Colonic mucosa (tissue), 4 donors: Measurements from ENCODE around the gene MYH11. TPM values are rescaled to one million over a fixed set of nuclear protein-coding genes. Genes with fewer than 3 reads are reported as not detected.

ENCODE experiments used
- DNase-seq: peaks from one replicate; pipeline ENCODE4 v3.0.0-alpha.2; 2020
- H3K27ac ChIP-seq: fragments of 200-600 bp; one replicate; pipeline ENCODE4 v1.8.0; 2021
- H3K27me3 ChIP-seq: fragments of 200-600 bp; one replicate; pipeline ENCODE4 v1.8.0; 2021
- H3K36me3 ChIP-seq: fragments of 200-600 bp; one replicate; pipeline ENCODE4 v1.8.0; 2021
- H3K4me1 ChIP-seq: fragments of 200-600 bp; one replicate; pipeline ENCODE4 v1.8.0; 2021; ENCODE audit warnings: mild to moderate bottlenecking
- H3K4me3 ChIP-seq: fragments of 200-600 bp; one replicate; pipeline ENCODE4 v1.8.0; 2021
- H3K9ac ChIP-seq, 2 donors: one replicate each; pipeline ENCODE4 v1.7.0; 2013; ENCODE audit warnings: control low read depth in 2 of 2, low read depth in 2 of 2, low read length in 2 of 2
- H3K9me3 ChIP-seq: fragments of 200-600 bp; one replicate; pipeline ENCODE4 v1.8.0; 2021
- intact Hi-C: fragments of 100-400 bp; cut with DNase I; formaldehyde crosslinking; loops from one replicate; pipeline ENCODE4 v1.14.1; 2022
- total RNA-seq, 2 donors: library from RNA; stranded (reverse); fragmentation: NEBNext Ultra II Directional in 1 of 2; extraction: Animal tissue kit (Norgen Biotek cat#: 25700) in 1 of 2; gene quantifications; one replicate each; pipeline ENCODE4 v1.2.1, GENCODE V29; 2021
- TF ChIP-seq, protein P1 (sequence below): fragments of 200-600 bp; IDR thresholded peaks from one replicate; pipeline ENCODE4 v1.8.0; 2022; ENCODE audit warnings: antibody characterized with exemption, mild to moderate bottlenecking
- donor health status: healthy.
- donor health status: DM: no; HTN: no; CAD: no.
- donor health status: DM: no; HTN: no; CAD: no.

Gene MYH11
- total RNA-seq, 2 donors from 2014 or later, result 30.0 to 770 TPM

DNA sequence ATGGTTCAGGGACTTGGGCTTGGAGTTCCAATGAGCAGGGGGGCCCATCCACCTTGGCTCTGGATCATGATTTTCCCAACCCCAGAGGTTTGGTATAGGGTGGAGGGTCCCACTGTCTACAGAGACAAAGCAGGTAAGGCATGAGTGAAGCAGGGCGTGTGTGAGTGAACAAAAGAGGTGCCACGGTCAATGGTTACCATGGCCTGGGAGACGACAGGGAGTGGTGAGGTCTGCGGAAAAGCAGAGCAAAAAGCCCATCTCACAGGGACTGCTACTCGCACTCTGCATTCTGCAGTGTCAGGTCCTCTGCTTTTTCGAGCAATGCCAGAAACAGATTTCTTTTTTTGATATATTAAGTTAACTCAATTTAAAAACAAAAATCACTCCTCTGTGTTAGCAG, 24.6 kb downstream of the MYH11 start:
- no peaks in the 10 kb centered on the region for H3K4me1 ChIP-seq
- no peak overlapping the region for H3K9ac ChIP-seq
- no peak overlapping the region for H3K4me3 ChIP-seq
- no peaks in the 10 kb centered on the region for H3K36me3 ChIP-seq
- no peaks in the 10 kb centered on the region for H3K9me3 ChIP-seq
- intact Hi-C loops, result no loop called here
- TF ChIP-seq, protein P1, sequence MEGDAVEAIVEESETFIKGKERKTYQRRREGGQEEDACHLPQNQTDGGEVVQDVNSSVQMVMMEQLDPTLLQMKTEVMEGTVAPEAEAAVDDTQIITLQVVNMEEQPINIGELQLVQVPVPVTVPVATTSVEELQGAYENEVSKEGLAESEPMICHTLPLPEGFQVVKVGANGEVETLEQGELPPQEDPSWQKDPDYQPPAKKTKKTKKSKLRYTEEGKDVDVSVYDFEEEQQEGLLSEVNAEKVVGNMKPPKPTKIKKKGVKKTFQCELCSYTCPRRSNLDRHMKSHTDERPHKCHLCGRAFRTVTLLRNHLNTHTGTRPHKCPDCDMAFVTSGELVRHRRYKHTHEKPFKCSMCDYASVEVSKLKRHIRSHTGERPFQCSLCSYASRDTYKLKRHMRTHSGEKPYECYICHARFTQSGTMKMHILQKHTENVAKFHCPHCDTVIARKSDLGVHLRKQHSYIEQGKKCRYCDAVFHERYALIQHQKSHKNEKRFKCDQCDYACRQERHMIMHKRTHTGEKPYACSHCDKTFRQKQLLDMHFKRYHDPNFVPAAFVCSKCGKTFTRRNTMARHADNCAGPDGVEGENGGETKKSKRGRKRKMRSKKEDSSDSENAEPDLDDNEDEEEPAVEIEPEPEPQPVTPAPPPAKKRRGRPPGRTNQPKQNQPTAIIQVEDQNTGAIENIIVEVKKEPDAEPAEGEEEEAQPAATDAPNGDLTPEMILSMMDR, result no peak
- DNase-seq, result no peak
- no peaks in the 10 kb centered on the region for H3K27me3 ChIP-seq
- H3K27ac ChIP-seq, result no peak overlapping the region

DNA sequence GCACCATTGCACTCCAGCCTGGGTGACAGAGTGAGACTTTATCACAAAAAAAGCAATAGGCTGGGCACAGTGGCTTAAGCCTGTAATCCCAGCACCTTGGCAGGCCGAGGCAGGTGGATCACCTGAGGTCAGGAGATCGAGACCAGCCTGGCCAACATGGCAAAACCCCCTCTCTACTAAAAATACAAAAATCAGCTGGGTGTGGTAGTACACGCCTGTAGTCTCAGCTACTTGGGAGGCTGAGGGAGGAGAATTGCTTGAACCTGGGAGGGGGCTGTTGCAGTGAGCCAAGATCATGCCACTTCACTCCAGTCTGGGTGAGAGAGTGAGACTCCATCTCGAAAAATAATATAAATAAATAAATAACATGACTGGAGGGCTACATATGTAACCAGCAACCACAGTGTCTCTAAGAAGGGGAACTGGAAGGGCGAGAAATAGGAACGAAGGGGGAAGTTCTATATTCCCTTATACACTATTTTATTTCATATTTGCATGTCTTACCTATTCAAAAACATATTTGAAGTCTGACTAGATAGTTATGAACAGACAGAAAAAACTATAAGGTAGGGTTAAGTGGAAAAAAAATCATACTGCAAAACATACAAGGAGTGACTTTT, 25.9 kb downstream of the MYH11 start:
- Histone ChIP-seq H3K9me3 (no peaks in the 10 kb centered on the region), H3K9ac (no peak overlapping the region), H3K4me3 (no peak overlapping the region), H3K27ac (no peak overlapping the region), H3K36me3 (no peaks in the 10 kb centered on the region), H3K27me3 (no peaks in the 10 kb centered on the region), H3K4me1 (no peaks in the 10 kb centered on the region)
- DNase-seq, result no peak
- TF ChIP-seq, protein P1, result no peak
- intact Hi-C loops, result no loop called here

DNA sequence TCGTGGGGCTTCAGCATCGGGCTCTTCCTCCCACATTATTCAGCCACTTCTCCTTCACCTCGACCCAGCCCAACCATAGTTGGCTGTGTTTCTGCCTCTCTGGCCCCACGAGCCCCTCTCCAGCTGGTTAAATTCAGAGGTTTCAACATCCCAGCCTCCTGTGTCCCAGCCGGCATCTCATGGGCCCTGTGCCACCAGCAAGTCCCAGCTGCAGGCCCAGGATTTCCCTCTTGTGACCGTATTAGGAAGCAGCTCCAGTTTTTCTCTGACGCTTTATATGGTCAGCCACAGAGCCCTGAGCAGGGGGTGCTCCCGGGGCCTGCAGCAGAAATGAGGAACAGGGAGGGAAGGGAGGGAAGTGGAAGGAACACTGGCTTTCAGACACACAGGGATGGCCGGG, 27.4 kb downstream of the MYH11 start:
- no peaks in the 10 kb centered on the region for H3K4me1 ChIP-seq
- DNase-seq, result peak; percentile 34
- intact Hi-C loops, result no loop called here
- TF ChIP-seq, protein P1, result no peak
- H3K27me3 ChIP-seq, result no peaks in the 10 kb centered on the region
- no peak overlapping the region for H3K9ac ChIP-seq
- H3K4me3 ChIP-seq, result no peak overlapping the region
- H3K36me3 ChIP-seq, result no peaks in the 10 kb centered on the region
- H3K9me3 ChIP-seq, result no peaks in the 10 kb centered on the region
- no peak overlapping the region for H3K27ac ChIP-seq

DNA sequence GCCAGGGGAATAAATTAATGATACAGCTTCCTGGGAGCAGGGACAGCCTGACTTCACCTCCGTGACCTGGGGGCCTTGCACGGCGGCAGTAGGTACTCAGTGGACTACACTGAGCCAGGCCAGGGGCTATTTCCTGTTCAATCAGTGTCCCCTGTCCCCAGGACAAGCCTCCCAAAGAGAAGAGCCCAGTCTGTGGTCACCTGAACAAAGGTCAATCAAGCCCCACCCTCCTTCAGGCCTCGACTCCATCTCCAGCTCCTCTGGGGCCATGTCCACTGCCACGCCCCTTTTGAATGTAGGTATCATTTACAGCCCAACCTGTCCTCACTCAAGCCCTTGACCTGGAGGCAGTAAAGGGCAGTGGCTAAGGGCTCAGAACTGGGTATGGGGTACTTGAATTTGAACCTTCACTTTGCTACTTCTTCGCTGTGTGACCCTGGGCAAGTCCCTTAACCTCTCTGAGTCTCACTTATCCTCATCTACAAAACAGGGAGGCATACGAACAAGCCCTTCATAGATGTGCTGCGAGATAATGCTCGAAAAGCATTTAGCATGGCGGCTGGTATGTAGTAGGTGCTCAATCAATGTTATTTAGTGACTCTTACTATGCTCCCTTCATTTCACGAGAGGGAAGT, 29.0 kb downstream of the MYH11 start:
- H3K4me1 ChIP-seq, result no peaks in the 10 kb centered on the region
- H3K27me3 ChIP-seq, result no peaks in the 10 kb centered on the region
- TF ChIP-seq, protein P1, result no peak
- no peak for DNase-seq
- intact Hi-C loops, result no loop called here
- no peaks in the 10 kb centered on the region for H3K36me3 ChIP-seq
- no peak overlapping the region for H3K4me3 ChIP-seq
- H3K9ac ChIP-seq, result no peak overlapping the region
- no peaks in the 10 kb centered on the region for H3K9me3 ChIP-seq
- no peak overlapping the region for H3K27ac ChIP-seq

DNA sequence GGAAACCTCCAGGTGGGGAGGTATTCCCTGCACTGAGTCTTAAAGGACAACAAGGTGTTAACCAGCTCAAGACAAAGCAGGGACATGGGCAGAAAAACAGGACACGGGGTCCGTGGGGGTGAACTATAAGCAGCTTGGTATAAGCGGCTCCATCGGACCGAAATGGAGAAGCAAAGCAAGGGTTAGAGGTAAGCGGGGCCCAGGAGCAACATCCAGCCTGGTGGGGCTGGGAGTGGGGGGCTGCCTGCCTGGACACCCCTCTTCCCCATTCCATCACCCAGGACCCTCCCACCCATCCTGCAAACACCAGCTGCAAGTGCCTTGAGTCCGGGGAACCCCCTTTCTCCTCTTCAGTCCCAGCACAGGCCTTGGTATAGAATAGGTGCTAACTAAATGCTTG, 29.5 kb downstream of the MYH11 start:
- no peaks in the 10 kb centered on the region for H3K27me3 ChIP-seq
- H3K27ac ChIP-seq, result no peak overlapping the region
- H3K36me3 ChIP-seq, result no peaks in the 10 kb centered on the region
- DNase-seq, result no peak
- H3K9me3 ChIP-seq, result no peaks in the 10 kb centered on the region
- no peaks in the 10 kb centered on the region for H3K4me1 ChIP-seq
- intact Hi-C loops, result no loop called here
- no peak overlapping the region for H3K4me3 ChIP-seq
- no peak overlapping the region for H3K9ac ChIP-seq
- TF ChIP-seq, protein P1, result no peak
